Measurements from ENCODE around the gene PPEF1. TPM values are rescaled to one million over a fixed set of nuclear protein-coding genes. Genes with fewer than 3 reads are reported as not detected.

PPEF1 gene
- total RNA-seq, 1 donor from 2014 or later = 0.58 TPM

DNA sequence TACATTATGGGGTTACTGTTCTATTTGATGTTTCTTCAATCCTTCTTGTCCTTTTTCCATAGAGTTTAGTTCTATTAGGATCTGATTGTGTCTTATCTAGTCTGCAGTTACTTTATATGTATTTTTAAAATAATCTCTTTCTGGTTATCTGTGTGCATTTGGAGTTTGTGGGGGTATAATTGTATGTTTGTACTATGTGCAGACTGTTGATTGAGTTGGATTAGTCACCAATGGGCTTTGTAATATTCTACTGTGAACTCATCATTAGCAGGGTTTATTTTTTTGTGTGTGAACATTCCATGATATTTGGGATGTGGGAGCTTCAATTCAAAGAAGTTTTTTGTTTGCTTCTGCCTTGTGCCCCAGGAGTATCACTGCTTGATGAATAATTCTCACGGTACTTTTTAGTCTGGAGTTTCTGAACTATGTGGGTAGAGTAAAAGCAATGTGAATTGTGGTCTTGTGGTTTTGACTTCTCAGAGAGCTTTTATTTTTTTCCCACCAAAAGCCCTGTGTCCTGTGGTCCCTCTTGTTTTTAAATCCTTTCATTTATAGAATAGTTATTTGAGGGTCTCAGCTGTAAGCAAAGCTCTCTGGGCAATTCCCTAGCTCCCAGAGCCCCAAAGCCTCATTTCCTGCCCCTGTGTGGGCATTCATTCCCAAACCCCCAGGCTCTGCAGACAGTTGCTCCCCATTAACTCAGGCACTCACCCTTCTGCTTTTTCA, 148.6 kb downstream of the PPEF1 start:
- no peaks in the 10 kb centered on the region for H3K4me1 ChIP-seq
- intact Hi-C loops (cut with micrococcal nuclease) = no loop called here
- no peaks in the 10 kb centered on the region for H3K27me3 ChIP-seq (ENCODE audit: low read depth)
- H3K36me3 ChIP-seq = no peaks in the 10 kb centered on the region
- H3K9me3 ChIP-seq (replicated peaks) = no peaks in the 10 kb centered on the region
- TF ChIP-seq, protein P1, sequence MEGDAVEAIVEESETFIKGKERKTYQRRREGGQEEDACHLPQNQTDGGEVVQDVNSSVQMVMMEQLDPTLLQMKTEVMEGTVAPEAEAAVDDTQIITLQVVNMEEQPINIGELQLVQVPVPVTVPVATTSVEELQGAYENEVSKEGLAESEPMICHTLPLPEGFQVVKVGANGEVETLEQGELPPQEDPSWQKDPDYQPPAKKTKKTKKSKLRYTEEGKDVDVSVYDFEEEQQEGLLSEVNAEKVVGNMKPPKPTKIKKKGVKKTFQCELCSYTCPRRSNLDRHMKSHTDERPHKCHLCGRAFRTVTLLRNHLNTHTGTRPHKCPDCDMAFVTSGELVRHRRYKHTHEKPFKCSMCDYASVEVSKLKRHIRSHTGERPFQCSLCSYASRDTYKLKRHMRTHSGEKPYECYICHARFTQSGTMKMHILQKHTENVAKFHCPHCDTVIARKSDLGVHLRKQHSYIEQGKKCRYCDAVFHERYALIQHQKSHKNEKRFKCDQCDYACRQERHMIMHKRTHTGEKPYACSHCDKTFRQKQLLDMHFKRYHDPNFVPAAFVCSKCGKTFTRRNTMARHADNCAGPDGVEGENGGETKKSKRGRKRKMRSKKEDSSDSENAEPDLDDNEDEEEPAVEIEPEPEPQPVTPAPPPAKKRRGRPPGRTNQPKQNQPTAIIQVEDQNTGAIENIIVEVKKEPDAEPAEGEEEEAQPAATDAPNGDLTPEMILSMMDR (IDR thresholded peaks at IDR 0.05; ENCODE audit: borderline replicate concordance) = no peak
- no peak overlapping the region for H3K27ac ChIP-seq (replicated peaks)
- H3K4me3 ChIP-seq = no peak overlapping the region
- no peak for DNase-seq

DNA sequence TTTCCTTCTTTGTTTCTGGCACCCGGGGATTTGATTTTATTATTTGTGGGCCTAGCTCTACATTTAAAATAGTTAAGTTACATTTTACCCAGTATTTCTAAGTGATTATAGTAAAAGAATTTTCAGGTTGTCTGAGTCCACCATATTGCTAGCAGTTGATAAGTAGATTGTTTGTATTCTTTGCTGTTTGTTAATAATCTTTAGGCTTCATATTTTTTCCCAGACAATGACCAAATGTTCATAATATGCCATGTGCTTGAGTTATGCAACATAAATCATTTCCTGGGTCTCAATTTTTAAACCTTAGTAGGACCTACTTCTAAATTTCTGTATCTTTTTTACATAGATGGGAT, 149.2 kb downstream of the PPEF1 start:
- Histone ChIP-seq H3K27ac (replicated peaks) (no peak overlapping the region), H3K4me1 (no peaks in the 10 kb centered on the region), H3K27me3 (ENCODE audit: low read depth) (no peaks in the 10 kb centered on the region), H3K36me3 (no peaks in the 10 kb centered on the region), H3K9me3 (replicated peaks) (no peaks in the 10 kb centered on the region), H3K4me3 (no peak overlapping the region)
- TF ChIP-seq, protein P1 (IDR thresholded peaks at IDR 0.05; ENCODE audit: borderline replicate concordance) = no peak
- no peak for DNase-seq
- intact Hi-C loops (cut with micrococcal nuclease) = no loop called here

DNA sequence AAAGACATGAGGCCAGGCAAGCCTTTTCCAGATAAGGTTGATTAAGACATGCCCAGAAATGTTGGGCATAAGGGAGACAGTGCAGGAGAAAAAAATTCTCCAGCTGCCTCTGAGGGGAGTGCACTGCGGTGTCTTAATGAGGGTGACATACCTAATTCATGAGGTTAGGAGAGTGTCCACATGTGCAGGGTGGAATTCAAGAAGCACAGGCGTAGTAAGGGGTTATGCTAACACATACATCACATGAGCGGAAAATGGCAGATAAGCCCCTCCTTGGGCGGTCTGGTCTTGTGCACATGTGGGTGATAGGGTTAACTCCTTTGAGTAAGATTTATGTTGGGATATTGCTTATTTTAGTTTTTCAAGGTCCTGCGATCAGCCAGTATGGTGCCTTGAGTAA, 154.1 kb downstream of the PPEF1 start:
- Histone ChIP-seq H3K9me3 (replicated peaks) (no peaks in the 10 kb centered on the region), H3K4me3 (no peak overlapping the region), H3K27me3 (ENCODE audit: low read depth) (no peaks in the 10 kb centered on the region), H3K27ac (replicated peaks) (no peak overlapping the region), H3K36me3 (no peaks in the 10 kb centered on the region), H3K4me1 (no peaks in the 10 kb centered on the region)
- no peak for DNase-seq
- TF ChIP-seq, protein P1 (IDR thresholded peaks at IDR 0.05; ENCODE audit: borderline replicate concordance) = no peak
- intact Hi-C loops (cut with micrococcal nuclease) = no loop called here

DNA sequence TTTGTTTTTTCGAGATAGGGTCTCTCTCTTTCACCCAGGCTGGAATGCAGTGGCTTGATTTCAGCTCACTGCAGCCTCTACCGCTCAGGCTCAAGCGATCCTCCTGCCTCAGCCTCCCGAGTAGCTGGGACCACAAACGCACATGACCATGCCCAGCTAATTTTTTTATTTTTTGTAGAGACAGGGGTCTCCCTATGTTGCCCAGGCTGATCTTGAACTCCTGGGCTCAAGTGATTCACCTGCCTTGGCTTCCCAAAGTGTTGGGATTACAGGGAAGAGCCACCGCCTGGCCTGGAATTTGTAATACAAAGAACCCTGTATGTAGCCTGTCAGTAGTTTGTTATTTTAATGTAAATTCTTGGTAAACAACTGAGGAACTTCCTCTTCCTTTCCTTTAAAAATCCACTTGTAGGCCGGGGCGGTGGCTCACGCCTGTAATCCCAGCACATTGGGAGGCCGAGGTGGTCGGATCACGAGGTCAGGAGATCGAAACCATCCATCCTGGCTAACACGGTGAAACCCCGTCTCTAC, 157.0 kb downstream of the PPEF1 start:
- TF ChIP-seq, protein P1 (IDR thresholded peaks at IDR 0.05; ENCODE audit: borderline replicate concordance) = no peak
- DNase-seq = no peak
- Histone ChIP-seq H3K9me3 (replicated peaks) (no peaks in the 10 kb centered on the region), H3K27me3 (ENCODE audit: low read depth) (no peaks in the 10 kb centered on the region), H3K4me3 (no peak overlapping the region), H3K4me1 (no peaks in the 10 kb centered on the region), H3K36me3 (no peaks in the 10 kb centered on the region), H3K27ac (replicated peaks) (no peak overlapping the region)
- intact Hi-C loops (cut with micrococcal nuclease) = no loop called here

DNA sequence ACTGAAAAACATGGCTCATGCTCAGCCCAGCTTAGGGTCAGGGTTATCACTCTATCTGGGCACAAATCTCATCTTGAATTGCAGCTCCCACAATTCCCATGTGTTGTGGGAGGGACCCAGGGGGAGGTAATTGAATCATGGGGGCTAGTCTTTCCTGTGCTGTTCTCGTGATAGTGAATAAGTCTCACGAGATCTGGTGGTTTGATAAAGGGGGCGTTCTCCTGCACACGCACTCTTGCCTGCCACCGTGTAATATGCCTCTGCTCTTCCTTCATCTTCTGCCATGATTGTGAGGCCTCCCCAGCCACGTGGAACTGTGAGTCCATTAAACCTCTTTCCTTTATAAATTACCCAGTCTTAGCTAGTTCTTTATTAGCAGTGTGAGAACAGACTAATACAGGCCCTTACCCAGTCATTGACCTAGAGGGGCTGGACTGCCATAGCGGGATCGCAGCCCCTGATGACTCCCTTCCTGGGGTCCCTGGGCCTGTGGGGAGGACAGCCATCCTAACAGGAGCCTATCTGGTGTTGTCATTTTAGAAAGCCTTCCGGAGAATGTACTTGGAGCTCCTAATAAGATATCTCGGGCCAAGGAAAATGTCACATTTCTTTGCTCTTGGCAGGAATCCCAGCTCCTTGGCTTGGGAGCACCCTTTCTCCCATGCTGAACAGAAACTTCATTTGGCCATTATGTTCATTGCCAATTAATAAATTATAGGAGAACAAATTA, 163.9 kb downstream of the PPEF1 start:
- peaks cover 22% of the 10 kb centered on the region for H3K4me1 ChIP-seq
- intact Hi-C loops (cut with micrococcal nuclease) = no loop called here
- DNase-seq = no peak
- H3K27me3 ChIP-seq (ENCODE audit: low read depth) = no peaks in the 10 kb centered on the region
- H3K36me3 ChIP-seq = no peaks in the 10 kb centered on the region
- H3K4me3 ChIP-seq = no peak overlapping the region
- TF ChIP-seq, protein P1 (IDR thresholded peaks at IDR 0.05; ENCODE audit: borderline replicate concordance) = no peak
- H3K27ac ChIP-seq (replicated peaks) = peak overlapping the region; percentile 82
- H3K9me3 ChIP-seq (replicated peaks) = no peaks in the 10 kb centered on the region
